ENCODE measurements around the gene ADAMTSL3.
A peak's percentile ranks its signal among the peaks of the same experiment; 100 is the strongest.

The ADAMTSL3 gene

DNA sequence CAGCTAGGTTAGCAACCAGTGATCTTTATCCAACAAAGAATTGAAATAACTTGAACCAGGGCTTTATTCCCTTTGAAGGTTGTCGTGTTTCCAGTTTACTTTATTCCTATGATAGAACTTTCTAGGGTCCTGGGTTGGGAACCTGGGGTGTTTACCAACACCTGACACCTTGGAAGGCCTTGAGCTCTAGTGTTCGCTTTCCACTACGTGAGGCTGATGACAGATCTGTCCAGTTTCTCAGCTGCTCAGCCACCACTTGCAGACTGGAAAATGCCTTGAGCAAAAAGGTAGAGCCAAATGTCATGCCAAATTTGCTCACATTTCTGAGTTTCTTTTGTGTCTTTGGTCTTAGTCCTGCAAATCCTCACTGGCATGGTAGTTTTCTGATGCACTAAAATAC lies 227.2 kb downstream of the ADAMTSL3 start:
- DNase-seq: no peak

GRCh38 chr15:83886321-83886720 lies 232.4 kb downstream of the ADAMTSL3 start:
- DNase-seq: no peak

- no peak for DNase-seq
Measured at GRCh38 chr15:83887404-83887803, 233.5 kb downstream of the ADAMTSL3 start.

GRCh38 chr15:83887961-83888360 lies 234.0 kb downstream of the ADAMTSL3 start:
- no peak for DNase-seq

GRCh38 chr15:83889995-83890394 lies 236.1 kb downstream of the ADAMTSL3 start:
- DNase-seq: no peak

- DNase-seq: no peak
Measured at GRCh38 chr15:83890587-83890986, 236.7 kb downstream of the ADAMTSL3 start.

DNA sequence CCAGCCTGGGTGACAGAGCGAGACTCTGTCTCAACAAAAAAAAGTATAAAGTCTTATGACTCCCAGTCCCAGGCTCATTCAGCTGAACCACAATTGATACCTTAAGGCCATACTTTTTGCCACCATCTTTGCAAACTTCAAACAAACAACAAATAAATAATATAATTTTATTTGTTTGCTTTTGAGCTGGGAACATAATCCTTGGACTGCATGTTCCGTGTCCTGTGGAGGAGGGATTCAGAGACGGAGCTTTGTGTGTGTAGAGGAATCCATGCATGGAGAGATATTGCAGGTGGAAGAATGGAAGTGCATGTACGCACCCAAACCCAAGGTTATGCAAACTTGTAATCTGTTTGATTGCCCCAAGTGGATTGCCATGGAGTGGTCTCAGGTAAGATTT lies 238.6 kb downstream of the ADAMTSL3 start:
- no peak for DNase-seq

DNA sequence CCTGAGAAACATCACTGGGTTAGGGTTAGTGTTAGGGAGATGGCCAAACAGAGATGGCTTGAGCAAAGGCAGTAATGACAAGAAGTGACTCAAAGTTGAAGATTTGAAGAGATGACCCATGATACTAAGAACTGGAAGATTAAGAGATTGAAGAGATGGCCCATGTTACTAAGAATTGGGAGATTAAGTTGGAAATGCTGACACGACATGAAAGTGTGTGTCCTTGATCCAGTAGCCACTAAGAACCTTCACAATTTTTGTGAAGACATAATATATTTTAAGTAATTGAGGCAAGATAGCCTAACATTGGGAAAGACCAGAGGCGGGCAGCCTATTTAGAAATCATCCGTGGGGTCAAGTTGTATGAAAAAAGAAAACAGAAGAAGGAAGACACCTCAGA lies 239.4 kb downstream of the ADAMTSL3 start:
- DNase-seq: no peak

DNA sequence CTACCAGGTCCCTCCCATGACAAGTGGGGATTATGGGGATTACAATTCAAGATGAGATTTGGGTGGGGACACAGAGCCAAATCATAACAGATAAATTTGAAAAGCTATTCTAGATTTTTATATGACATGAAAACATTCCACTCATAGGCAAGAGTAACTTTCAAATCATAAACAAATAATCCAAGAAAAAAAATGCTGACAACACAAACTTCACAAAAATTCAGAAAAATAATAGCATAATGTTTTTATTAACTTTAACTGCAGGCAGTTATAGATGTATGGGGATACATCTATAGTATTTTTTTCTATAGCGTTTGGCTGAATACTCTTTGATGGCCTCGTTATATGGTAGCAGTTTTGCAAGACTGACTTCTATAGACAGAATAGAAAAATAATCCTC lies 243.1 kb downstream of the ADAMTSL3 start:
- no peak for DNase-seq

DNA sequence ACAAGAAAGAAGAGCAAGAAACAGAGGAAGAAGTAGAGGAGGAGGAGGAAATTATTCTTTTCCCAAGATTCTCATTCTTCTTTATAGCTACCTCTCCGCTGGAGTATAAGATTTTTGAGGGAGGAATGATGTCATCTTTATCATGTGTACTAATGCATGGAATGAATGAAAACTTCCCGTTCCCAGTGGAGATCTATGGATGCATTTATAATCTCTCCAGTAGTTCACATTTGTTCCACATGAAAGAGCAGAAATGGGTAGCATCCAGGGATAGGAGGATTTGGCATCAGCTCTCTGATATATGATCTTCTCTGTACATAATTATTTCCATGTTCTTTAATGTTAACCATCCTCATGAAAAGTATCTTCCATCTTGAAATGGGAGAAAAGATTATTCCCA lies 244.4 kb downstream of the ADAMTSL3 start:
- no peak for DNase-seq

- DNase-seq: no peak
Measured at GRCh38 chr15:83899670-83900069, 245.7 kb downstream of the ADAMTSL3 start.

- peak; percentile 85 for DNase-seq
Measured at GRCh38 chr15:83904107-83905040, 250.5 kb downstream of the ADAMTSL3 start.

- DNase-seq: no peak
Measured at GRCh38 chr15:83905556-83906273, 251.8 kb downstream of the ADAMTSL3 start.

DNA sequence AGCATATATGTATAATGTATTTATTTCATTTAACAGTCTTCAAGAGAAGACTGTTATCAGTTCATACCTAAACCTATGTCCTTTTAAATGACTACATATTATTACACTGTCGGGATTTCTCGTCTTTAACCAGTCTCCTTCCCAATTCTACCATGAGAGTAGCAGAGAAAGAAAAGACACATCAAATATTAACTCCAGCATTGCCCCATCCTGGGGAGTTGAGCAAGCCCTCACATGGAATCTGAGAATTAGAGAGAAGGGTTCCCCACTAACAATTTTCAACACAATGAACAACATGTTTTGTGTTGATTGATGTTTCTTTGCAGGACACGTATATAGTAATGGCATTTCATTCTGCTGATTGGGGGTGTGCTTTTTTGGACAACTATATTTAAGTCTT lies 257.4 kb downstream of the ADAMTSL3 start:
- DNase-seq: no peak

GRCh38 chr15:83912343-83912742 lies 258.4 kb downstream of the ADAMTSL3 start:
- DNase-seq: no peak

DNA sequence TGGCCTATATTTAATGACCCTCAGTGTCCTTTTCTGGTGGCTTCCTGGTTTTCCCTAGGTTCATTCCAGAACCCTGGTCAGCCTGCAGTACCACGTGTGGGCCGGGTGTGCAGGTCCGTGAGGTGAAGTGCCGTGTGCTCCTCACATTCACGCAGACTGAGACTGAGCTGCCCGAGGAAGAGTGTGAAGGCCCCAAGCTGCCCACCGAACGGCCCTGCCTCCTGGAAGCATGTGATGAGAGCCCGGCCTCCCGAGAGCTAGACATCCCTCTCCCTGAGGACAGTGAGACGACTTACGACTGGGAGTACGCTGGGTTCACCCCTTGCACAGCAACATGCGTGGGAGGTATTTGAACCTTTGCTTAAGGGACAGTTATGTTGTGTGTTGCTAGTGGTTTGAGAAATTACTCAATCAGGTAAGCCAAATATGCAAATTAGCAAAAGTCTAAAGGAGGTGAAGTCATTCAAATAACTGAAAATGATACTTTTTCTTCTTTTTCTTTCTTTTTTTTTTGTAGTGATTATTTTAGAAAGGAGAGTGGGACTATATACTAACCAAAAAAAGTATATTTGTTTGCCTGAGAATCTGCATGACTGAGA lies 259.2 kb downstream of the ADAMTSL3 start:
- no peak for DNase-seq

DNA sequence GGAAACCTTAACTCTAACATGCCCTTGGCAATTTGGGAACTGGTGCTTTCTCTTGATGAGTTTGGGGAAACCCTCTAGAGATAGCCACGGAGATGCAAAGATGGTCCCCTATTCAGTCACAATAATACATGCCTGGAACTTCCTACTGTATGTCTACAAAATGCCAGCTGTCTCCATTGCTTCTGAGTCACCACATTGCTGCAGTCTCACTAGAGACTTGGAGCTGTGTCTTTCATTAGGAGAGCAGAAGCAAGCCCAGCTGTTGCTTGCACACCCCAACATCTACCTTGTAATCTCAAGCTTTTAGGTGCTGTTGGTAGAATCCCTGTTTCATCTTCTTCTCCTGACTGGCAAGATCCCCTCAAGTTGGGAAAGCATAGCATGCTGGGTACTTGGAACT lies 261.0 kb downstream of the ADAMTSL3 start:
- DNase-seq: peak; percentile 3

GRCh38 chr15:83917432-83917831 lies 263.5 kb downstream of the ADAMTSL3 start:
- DNase-seq: no peak

- no peak for DNase-seq
Measured at GRCh38 chr15:83918011-83918410, 264.1 kb downstream of the ADAMTSL3 start.

DNA sequence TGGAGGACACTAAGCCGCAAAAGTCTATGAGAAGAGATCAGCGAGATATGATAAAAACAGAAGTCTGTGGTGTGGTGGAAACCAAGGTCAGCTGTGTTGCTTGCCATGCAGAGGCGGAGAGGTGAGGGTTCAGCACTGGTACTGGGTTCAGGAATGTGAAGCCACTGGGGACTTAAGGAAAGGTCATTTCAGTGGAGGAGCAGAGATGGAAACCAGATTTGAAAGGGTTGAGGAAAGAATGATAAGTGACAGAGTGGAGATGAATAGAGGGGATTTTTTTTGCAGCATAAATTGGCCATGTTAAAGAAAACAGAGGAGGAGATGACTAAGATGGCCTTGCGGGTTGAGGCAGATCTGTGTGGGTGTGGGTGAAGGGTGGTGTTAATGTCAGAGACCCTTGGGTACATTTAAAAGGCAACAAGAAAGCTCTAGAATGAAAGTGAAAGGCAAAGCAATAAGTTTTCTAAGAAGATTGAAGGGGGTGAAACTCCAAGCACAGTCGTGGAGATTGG lies 265.5 kb downstream of the ADAMTSL3 start:
- no peak for DNase-seq

GRCh38 chr15:83919978-83920510 lies 266.1 kb downstream of the ADAMTSL3 start:
- DNase-seq: no peak

GRCh38 chr15:83922649-83923294 lies 268.8 kb downstream of the ADAMTSL3 start:
- no peak for DNase-seq

Measured in fibroblast of skin of scalp (primary cell).